Thymus (tissue), 11 donors: ENCODE data around the gene CHFR. TPM values are rescaled to one million over a fixed set of nuclear protein-coding genes. Genes with fewer than 3 reads are reported as not detected.
"Not testable (repeated sequence)": the region's sequence is repeated elsewhere in the genome, so short reads cannot be mapped to it uniquely, and the experiment has no call there.

Source experiments
- DNase-seq, 9 donors: peaks; one replicate each; pipeline ENCODE4 v3.0.0-alpha.2; 2013; ENCODE audit warnings: low spot score in 9 of 9, low read depth in 6 of 9, missing footprints in 1 of 9
- H3K27ac ChIP-seq, 2 donors: one replicate each; pipeline ENCODE4 v1.5.1; 2013; ENCODE audit warnings: control low read depth in 1 of 2, low read depth in 1 of 2, low read length in 1 of 2, mild to moderate bottlenecking in 1 of 2, moderate library complexity in 1 of 2
- H3K27me3 ChIP-seq, 2 donors: one replicate each; pipeline ENCODE4 v1.5.1; 2013; ENCODE audit warnings: low read length in 1 of 2; ENCODE audit not compliant: control insufficient read depth in 2 of 2, insufficient read depth in 1 of 2
- H3K36me3 ChIP-seq, 2 donors: one replicate each; pipeline ENCODE4 v1.5.1; 2013; ENCODE audit warnings: low read length in 1 of 2, mild to moderate bottlenecking in 1 of 2, moderate library complexity in 1 of 2; ENCODE audit not compliant: control insufficient read depth in 2 of 2, insufficient read depth in 2 of 2
- H3K4me1 ChIP-seq, 2 donors: one replicate each; pipeline ENCODE4 v1.5.1; 2013; ENCODE audit warnings: low read length in 2 of 2; ENCODE audit not compliant: control insufficient read depth in 2 of 2, insufficient read depth in 2 of 2
- H3K4me3 ChIP-seq, 2 donors: one replicate each; pipeline ENCODE4 v1.5.1; 2013; ENCODE audit warnings: low read length in 2 of 2, control low read depth in 1 of 2, mild to moderate bottlenecking in 1 of 2
- H3K9me3 ChIP-seq, 2 donors: one replicate each; pipeline ENCODE4 v1.5.1; 2013; ENCODE audit warnings: low read length in 1 of 2, mild to moderate bottlenecking in 1 of 2; ENCODE audit not compliant: control insufficient read depth in 2 of 2, insufficient read depth in 1 of 2
- WGBS: extraction: QIAGEN DNeasy Blood & Tissue Kit; methylation state at CpG from one replicate; pipeline ENCODE4 v1.1.7; 2013; 5-methylcytosine and 5-hydroxymethylcytosine counted together
- polyA plus RNA-seq: library from polyadenylated mRNA; stranded (reverse); fragments of 200-250 nt; gene quantifications from one replicate; pipeline ENCODE4 v1.2.3, GENCODE V29; 2013
- total RNA-seq: library from RNA; stranded (reverse); fragments of 120-200 nt; gene quantifications from one replicate; pipeline ENCODE4 v1.2.4, GENCODE V29; 2013
- donor health status: healthy.

CHFR gene
- total and polyA plus RNA-seq, 2 donors = 39.5 to 85.4 TPM

DNA sequence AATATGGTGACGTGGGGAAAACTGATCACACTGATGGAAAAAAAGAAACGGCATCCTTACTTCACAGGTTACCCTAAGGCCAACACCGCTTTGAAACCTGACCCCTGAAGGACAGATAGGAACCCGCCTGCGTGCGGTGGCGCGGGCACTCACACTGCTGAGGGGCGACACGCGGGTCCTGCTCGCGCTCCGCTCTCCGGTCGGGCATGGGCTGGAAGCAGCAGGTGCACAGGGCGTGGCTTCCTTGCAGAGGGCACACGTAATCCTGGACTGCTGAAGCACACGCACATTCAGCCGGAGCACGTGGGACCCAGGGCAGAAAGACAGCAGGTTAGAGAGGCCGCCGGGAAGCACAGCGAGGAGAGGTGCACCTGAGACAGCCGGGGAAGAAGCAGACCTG is 35.9 kb downstream of the CHFR start:
- Histone ChIP-seq H3K27ac (peak overlapping the region; percentile 15 to 17), H3K36me3 (peaks cover 72 to 91% of the 10 kb centered on the region in 2 donors), H3K9me3 (peaks cover 1 to 16% of the 10 kb centered on the region in 2 donors), H3K4me1 (peaks cover 15 to 44% of the 10 kb centered on the region in 2 donors), H3K27me3 (no peaks in the 10 kb centered on the region), H3K4me3 (no peak overlapping the region)
- 90% methylated on average over 25 of the region's 25 CpGs for WGBS
- DNase-seq = no peak

DNA sequence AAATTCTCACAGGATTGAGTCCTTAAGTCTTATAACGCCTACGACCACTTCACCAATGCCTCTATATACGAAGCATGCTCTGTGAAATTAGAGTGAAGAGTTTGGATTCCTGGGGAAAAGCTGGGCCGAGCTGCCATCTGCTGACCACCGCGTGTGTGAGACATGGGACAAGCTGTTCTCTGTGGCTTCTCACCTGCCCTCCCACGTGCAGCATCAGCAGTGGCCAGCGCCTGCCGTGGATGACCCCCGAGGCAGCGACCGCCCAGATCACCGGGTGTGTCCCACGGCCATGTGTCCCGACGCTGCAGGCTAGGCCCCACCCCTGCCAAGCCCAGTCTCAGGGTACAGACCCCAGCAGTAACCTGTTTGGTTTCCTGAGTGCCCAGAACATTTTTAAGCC is 37.1 kb downstream of the CHFR start:
- no peak overlapping the region for H3K27ac ChIP-seq

DNA sequence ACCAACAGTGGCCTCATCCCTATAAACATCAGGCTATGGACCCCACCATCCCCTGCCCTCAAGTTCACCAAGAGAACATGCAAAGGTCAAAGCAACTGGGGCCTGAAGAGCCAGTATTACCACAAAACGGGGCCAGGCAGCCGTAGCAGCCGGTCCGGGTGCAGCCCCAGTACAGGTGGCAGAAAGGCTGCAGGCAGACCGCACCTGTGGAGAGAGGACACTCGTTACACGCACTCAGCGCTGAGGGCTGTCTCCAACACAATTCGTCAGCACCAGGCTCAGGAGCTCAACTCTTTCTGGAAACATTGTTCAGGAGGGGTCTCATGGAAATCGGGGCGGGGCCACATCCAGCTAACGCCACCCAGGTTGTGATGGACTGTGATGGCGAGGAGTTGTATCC is 38.9 kb downstream of the CHFR start:
- 72% methylated on average over 13 of the region's 13 CpGs for WGBS
- H3K36me3 ChIP-seq = peaks cover 63 to 89% of the 10 kb centered on the region in 2 donors
- DNase-seq = peak in 1 of 9 donors; percentile 55

More for the DNA sequence above, 37.1 kb downstream of the CHFR start:
- peaks cover 69 to 90% of the 10 kb centered on the region in 2 donors for H3K36me3 ChIP-seq
- H3K27me3 ChIP-seq = no peaks in the 10 kb centered on the region
- no peak for DNase-seq
- 98% methylated on average over 16 of the region's 16 CpGs for WGBS
- H3K4me1 ChIP-seq = peaks cover 17 to 54% of the 10 kb centered on the region in 2 donors
- H3K9me3 ChIP-seq = peaks cover 1 to 25% of the 10 kb centered on the region in 2 donors
- H3K4me3 ChIP-seq = no peak overlapping the region

DNA sequence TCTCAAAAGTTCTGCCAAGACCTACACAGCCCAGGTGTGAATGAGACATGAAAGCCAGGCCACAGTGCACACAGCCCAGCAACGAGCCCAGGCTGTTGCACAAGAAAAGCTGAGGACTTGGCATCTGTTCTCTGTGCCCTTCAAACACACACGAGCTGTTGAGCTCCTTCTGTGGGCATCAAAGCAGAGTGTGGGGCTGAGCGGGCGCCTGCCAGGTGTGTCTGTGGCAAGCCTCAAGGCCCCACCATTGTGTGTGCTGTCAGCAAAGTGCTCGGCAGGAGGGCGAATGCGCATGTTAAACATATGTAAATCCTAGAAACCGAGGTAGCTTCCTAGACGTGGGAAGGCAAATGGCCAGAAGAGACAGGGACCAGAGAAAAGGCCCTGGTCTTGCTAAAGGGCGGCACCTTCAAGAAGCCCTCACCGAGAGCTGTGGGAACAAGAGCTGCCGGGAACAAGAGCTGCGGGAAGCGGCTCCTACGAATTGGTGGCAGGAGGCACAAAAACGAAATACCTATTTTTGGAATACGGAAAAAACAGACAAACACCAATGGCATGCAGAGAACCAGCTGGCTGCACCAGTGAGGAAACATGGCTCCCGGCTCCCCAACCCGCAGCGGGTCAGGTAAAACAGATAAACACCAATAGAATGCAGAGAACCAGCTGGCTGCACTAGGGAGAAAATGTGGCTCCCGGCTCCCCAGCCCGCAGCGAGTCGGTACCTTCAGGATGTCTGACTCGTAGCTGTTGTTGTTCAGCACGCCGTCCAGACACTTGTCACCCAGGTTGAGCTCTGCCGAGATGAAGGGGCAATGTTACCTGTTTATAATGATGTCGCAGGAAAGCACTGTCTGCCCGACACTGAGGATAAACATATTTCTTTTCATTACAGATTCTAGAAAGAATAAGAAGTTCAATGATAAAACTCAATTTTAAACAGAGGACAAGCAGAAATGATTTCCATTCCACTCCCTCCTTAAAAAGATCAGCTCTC is 39.7 kb downstream of the CHFR start:
- peak overlapping the region; percentile 88 to 97 for H3K27ac ChIP-seq
- 66% methylated on average over 30 of the region's 30 CpGs for WGBS
- peak overlapping the region in 1 of 2 donors; percentile 7 for H3K4me3 ChIP-seq
- H3K9me3 ChIP-seq = peaks cover 1 to 28% of the 10 kb centered on the region in 2 donors
- peaks cover 63 to 88% of the 10 kb centered on the region in 2 donors for H3K36me3 ChIP-seq
- H3K27me3 ChIP-seq = no peaks in the 10 kb centered on the region
- DNase-seq = peak in 7 of 9 donors; percentile 71 to 95 (median 88)
- peaks cover 17 to 63% of the 10 kb centered on the region in 2 donors for H3K4me1 ChIP-seq

More for the DNA sequence above, 38.9 kb downstream of the CHFR start:
- Histone ChIP-seq H3K27ac (peak overlapping the region; percentile 19 to 97), H3K27me3 (no peaks in the 10 kb centered on the region), H3K4me3 (no peak overlapping the region), H3K4me1 (peaks cover 17 to 58% of the 10 kb centered on the region in 2 donors), H3K9me3 (peaks cover 1 to 28% of the 10 kb centered on the region in 2 donors)

DNA sequence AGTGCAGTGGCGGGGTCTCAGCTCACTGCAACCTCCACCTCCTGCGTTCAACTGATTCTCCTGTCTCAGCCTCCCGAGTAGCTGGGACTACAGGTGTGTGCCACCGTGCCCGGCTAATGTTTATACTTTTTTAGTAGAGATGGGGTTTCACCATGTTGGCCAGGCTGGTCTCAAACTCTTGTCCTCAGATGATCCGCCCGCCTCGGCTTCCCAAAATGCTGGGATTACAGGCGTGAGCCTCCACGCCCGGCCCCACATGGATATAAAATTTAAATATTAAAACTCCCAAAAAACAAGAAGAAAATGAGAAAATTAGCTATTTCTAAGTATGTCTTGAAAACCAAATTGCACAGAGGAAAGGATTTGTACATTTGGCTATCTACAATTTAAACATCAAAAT is 42.7 kb downstream of the CHFR start:
- not testable (repeated sequence) for H3K4me3 ChIP-seq, DNase-seq, H3K27ac ChIP-seq, H3K27me3 ChIP-seq
- Histone ChIP-seq H3K4me1 (peaks cover 12 to 56% of the 10 kb centered on the region in 2 donors), H3K36me3 (peaks cover 64 to 93% of the 10 kb centered on the region in 2 donors), H3K9me3 (peaks cover 1 to 31% of the 10 kb centered on the region in 2 donors)
- WGBS = 98% methylated on average over 11 of the region's 11 CpGs

DNA sequence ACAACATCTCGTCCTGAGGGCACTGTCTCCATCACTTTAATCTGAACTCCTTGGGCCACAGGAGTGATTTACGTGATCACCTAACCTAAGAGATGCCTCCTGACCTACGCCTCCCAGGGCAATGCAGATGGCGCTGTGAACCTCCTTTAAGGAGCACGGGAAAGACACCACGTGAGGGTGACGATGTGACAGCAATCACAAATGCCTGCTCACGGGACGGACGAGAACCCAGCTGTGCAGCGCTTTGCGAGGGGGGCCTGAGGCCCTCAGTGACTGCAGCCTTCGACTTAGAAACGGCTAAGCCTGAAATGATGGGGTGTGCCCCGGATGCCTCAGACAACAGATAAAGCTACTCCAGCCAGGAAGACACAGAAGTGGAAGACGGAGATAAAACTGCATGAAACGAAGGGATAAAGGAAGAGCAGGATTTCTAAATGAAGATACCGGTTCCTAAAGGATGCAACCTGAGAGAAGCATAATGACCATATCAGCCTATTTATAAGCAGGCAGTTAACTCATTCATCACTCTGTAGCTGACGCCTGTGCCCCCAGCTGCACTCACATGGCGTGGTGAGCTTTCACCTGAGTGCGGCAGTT is 44.9 kb downstream of the CHFR start:
- Histone ChIP-seq H3K36me3 (peaks cover 66 to 86% of the 10 kb centered on the region in 2 donors), H3K4me3 (no peak overlapping the region), H3K9me3 (peaks cover 0 to 34% of the 10 kb centered on the region in 2 donors), H3K27me3 (no peaks in the 10 kb centered on the region), H3K4me1 (peaks cover 24 to 56% of the 10 kb centered on the region in 2 donors), H3K27ac (peak overlapping the region in 1 of 2 donors; percentile 72)
- peak in 1 of 9 donors; percentile 43 for DNase-seq
- 93% methylated on average over 21 of the region's 21 CpGs for WGBS

DNA sequence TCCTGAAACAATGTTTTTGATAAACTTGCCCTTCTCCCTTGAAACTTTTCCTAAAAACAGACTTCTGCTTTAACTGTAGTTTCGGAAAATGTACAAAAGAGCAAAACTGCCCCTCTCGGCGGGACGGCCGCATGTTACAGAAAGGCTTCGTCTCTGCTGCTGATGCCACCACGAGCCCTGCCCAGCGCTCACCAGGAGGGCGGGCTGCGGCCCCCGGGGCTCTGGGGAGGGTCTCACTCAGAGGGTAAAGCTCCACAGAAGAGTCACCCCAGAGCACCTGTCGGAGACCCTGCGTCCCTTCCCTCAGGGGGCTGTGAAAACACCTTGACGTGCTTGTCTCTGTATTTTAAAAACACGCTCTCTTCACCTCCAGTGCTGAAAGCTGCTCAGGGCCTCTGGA is 46.3 kb downstream of the CHFR start:
- WGBS = 95% methylated on average over 15 of the region's 15 CpGs

DNA sequence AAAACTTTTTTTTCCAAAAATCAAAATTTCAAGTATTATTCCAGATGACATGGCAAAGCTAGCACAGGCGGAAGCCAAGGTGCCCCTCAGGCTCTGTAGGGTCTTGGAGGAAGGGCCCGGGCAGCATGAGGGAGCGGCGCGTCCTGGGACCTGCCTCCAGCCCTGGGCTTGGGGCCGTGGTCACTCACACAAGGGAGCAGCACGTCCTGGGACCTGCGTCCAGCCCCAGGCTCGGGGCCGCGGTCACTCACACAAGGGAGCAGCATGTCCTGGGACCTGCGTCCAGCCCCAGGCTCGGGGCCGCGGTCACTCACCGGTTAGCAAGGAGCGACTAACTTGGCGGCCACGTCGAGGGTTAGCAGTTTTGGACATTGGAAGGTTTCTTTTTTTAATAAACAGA is 46.9 kb downstream of the CHFR start:
- Histone ChIP-seq H3K36me3 (peaks cover 59 to 69% of the 10 kb centered on the region in 2 donors), H3K4me1 (peaks cover 17 to 50% of the 10 kb centered on the region in 2 donors), H3K27me3 (no peaks in the 10 kb centered on the region), H3K9me3 (peaks cover 0 to 27% of the 10 kb centered on the region in 2 donors), H3K27ac (no peak overlapping the region), H3K4me3 (no peak overlapping the region)
- no peak for DNase-seq
- WGBS = 96% methylated on average over 20 of the region's 20 CpGs

More for the DNA sequence above, 46.3 kb downstream of the CHFR start:
- DNase-seq = no peak
- Histone ChIP-seq H3K27me3 (no peaks in the 10 kb centered on the region), H3K4me3 (no peak overlapping the region), H3K36me3 (peaks cover 65 to 75% of the 10 kb centered on the region in 2 donors), H3K4me1 (peaks cover 16 to 53% of the 10 kb centered on the region in 2 donors), H3K27ac (no peak overlapping the region), H3K9me3 (peaks cover 0 to 33% of the 10 kb centered on the region in 2 donors)
